NCI-H69 (cell line): Measurements from ENCODE around the gene TRPV4.
"Not testable (repeated sequence)": the region's sequence is repeated elsewhere in the genome, so short reads cannot be mapped to it uniquely, and the experiment has no call there.

ENCODE experiments used
- DNase-seq: peaks from one replicate; lab custom pipeline; 2025; lab: John Stamatoyannopoulos, UW

The TRPV4 gene

DNA sequence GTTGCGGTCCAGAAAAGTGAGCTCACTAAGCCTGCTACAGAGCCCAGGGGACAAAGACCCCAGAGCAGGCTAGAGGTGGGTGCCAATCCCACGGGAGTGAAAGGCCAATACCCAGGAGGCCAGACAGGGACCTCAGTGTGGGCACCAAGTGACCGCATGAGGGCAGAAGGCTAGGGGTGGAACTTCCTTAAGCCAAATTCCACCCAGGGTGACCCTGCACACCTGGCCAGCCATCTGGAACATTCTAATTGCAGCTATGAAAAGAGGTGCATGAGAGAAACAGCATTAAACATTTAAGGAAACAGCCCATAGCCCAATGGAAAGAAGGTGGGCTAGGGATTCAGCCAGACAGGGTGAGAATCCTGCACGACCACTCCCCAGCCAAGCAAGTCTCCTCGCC, 27.8 kb upstream of the TRPV4 start:
- no peak for DNase-seq

- DNase-seq, result no peak
These were observed 25.6 kb upstream of the TRPV4 start for GRCh38 chr12:109858764-109859163.

- DNase-seq, result no peak
These were observed 24.5 kb upstream of the TRPV4 start for GRCh38 chr12:109857715-109858114.

DNA sequence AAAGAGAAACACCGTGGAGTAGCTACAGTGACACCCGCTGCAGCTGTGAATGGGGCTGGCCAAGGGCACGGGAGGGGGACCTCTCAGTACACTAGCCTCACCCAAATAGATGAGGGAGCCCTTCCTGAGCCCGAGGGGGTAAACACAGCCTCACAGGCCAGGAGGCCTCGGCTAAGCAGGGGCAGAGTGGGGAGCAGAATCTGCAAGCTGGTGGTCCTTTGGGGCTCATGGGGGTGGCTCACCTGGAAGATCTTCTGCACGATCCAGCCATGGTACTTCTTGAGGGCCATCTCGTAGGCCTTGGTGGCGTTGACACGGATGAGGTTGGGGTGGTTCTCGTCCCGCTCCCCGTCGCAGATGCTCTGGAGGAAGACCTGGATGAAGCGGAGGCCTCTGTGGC, 22.2 kb upstream of the TRPV4 start:
- DNase-seq, result no peak

GRCh38 chr12:109850518-109850917, 17.3 kb upstream of the TRPV4 start:
- DNase-seq, result not testable (repeated sequence)

GRCh38 chr12:109847142-109847735, 14.0 kb upstream of the TRPV4 start:
- no peak for DNase-seq

DNA sequence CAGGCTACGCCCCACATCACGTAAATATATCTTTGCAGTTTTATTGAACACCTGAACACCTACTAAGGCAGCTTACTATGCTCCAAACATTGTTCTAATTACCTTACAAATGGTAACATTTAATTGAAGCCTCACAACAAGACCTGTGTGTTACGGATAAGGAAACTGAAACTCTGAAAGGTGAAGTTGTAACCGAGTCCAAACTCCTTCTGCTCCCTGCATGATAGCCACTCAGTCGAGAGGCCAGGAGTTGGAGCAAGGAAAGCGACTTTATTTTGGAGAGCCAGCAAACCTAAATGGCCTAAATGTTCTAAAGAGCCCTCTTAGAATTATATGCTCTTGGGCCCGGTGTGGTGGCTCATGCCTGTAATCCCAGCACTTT, 12.6 kb upstream of the TRPV4 start:
- DNase-seq, result no peak

DNA sequence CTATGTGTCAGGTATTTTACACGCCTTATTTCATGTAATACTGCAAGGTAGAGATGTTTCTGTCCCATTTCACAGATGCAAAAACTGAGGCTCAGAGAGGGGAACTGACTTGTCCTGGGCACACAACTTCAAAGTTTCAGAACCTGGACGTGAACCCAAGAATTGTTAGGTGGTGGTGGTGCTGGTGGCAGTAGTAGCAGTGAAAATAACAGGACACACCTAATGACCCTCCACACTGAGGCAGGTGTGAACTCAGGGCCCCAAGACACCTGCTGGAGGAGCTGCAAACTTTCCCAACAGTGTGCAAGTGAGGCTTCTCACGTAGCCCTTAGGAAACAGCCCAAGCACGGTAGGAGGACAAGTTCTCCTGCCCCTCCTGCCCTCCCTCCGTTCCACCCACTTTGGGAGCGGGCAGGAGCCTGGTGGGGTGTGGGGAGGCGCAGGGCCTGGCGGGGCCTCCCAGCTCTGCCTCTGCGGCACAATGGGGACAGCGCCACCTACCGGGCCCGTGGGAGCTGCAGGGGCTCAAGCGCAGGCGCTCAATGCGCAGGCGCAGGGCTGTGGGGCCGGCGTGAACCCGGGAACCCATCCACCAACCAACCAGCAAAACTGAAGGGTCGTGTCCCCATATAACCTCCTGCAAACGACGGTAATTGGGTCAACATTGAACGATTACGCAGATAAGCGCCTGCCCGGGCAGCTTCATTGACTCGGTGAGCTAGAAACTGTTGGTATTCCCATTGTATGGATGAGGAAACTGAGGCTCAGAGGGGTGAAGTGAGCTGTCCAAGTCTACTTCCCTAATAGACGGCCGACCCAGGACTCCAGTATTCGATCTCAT, 12.0 kb upstream of the TRPV4 start:
- peak; percentile 87 for DNase-seq

DNA sequence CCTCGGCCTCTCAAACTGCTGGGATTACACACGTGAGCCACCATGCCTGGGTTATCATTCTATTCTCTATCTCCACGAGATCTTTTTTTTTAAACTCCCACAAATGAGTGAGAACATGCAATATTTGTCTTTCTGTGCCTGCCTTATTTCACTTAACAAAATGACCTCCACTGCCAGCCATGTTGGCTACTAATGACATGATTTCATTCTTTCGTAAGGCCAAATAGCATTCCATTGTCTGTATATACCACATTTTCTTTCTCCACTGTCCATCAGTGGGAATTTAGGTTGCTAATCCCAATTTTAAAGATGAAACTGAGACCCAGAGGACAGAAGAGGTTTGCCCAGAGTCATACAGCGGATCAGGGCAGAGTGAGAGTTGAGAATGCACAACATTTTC, 10.9 kb upstream of the TRPV4 start:
- DNase-seq, result no peak

DNA sequence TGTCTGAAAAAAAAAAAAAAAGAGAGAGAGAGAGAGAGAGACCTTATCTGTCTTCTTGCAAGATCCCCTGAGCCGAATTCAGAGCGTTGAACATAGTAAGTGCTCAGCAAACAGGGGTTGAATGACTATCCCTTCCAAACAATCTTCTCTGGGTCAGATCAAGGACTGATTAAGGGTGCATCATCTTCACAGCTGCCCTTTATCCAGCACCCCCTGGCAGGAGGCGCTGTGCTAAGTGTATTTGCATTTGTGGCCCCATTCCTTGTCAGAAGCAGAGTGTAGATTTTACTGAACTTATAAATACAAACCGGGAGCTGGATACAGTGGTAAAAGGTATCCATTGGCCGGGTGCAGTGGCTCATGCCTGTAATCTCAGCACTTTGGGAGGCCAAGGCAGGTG, 8.8 kb upstream of the TRPV4 start:
- DNase-seq, result no peak

- no peak for DNase-seq
These were observed 8.2 kb upstream of the TRPV4 start for GRCh38 chr12:109841356-109841755.

- peak; percentile 83 for DNase-seq
These were observed 7.3 kb upstream of the TRPV4 start for GRCh38 chr12:109840305-109841074.

DNA sequence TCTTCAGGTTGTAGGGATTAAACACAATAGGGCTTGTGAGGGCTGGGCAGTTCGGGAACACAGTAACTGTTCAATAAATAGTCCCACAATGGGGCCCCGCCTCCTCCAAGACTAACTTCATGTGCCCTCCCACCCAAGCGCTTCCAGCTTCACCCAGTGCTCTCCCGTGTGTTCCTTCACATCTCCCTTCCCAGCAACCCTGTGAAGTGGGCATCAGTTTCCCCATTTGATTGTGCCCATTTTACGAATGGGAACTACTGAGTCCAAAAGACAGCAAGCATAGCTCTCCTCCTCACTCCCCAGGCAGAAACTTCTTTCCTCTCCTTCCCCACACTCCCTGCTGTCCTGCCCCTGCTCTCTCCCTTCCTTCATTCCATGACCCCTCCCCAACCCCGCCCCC, 6.2 kb upstream of the TRPV4 start:
- DNase-seq, result no peak

DNA sequence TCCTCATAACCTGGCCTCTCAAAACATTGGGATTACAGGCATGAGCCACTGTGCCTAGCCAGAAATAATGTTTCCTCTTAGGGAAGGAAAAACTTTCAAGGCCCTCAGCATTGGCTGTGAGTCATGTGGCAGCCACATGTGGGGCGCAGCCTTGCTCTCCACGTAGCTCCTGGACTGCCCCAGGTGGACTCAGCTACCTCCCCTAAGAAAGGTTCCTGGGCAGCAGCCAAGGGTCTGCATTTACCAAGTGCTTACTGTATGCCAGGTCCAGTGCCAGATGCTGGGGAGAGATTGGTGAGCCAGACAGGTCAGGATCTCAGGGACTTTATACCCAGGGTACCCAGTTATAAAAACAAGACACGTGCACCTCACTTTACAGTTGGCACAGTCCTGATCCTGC, 3.7 kb upstream of the TRPV4 start:
- DNase-seq, result peak; percentile 20

GRCh38 chr12:109835827-109836226, 2.6 kb upstream of the TRPV4 start:
- DNase-seq, result no peak

DNA sequence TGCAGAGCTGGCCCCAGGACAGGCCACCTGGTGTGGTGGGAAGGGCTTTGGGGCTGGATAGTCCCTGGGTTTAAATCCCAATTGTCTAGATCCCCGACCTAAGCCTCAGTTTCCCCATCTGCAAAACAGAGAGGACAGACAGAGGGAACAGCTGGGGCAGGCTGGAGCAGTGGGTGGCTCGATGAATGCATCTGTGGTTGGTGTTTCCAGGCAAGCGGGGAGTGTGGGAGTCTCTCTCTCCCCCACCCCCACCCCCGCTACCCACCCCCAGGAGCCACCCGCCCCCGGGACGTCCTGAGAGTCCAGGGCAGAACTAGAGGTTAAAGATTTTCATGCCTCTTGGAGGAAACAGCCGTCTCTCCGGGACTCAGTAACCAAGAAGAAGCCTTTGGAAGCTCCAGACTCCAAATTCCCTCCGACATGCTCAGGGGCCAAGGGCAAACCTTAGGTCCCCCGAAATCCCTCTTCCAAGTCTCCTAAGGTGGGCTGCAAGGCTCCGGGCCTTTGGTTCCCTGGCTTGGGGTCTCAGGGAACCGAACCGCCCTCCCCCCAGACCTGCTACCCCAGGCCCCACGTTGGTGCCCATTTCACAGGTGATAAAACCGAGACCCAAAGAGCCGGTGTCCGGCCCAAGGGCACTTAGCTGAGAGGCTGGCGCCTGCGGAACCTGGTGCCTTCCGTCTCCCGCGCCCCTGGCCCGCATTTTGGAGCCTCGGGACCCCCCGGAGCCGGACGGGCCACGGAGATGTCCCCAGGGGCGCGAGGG, 474 bp downstream of the TRPV4 start:
- DNase-seq, result no peak

GRCh38 chr12:109831929-109832328, 1.3 kb downstream of the TRPV4 start:
- DNase-seq, result no peak

- DNase-seq, result no peak
These were observed 1.8 kb downstream of the TRPV4 start for GRCh38 chr12:109831365-109831764.

GRCh38 chr12:109830718-109831117, 2.5 kb downstream of the TRPV4 start:
- DNase-seq, result no peak

- no peak for DNase-seq
These were observed 2.9 kb downstream of the TRPV4 start for GRCh38 chr12:109830267-109830666.

GRCh38 chr12:109829667-109830066, 3.5 kb downstream of the TRPV4 start:
- peak; percentile 23 for DNase-seq
